C4-2B (cell line): ENCODE results near the gene SH2D3C.

Experiments used
- ZFX ChIP-seq: fragments of 450-650 bp; IDR thresholded peaks from 2 replicates; pipeline ENCODE4 v1.6.1; 2017
- TF ChIP-seq, protein P1 (sequence below): fragments of 450-650 bp; conservative IDR thresholded peaks from 2 replicates; pipeline ENCODE4 v1.5.1; 2017; ENCODE audit warnings: mild to moderate bottlenecking

DNA sequence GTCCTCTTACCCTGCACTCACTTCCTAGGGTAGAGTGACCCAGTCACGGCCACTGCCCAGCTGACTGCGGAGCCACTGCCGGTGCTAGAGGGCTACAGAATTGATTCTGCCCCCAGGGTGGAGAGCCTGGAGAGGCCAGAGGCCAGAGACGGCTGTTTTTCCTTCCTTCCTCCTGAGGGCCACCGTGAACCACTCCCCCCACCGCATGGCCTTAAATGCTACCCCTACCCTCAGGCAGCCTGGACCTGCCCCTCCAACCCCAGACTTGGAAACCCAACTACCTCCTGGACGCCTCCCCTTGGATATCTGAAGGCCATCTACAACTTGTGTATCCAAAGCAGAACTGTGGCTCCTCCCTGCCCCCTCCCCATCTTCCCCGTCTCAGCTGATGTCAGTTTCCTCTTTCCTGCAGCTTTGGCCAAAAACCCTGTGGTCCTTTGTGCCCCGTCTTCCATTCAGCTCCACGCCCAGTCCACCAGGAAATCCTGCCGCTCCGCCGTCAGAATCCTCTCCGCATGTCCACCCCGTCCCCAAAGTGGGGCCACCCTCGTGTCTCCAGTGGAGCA is 16.3 kb downstream of the SH2D3C start:
- TF ChIP-seq, protein P1, sequence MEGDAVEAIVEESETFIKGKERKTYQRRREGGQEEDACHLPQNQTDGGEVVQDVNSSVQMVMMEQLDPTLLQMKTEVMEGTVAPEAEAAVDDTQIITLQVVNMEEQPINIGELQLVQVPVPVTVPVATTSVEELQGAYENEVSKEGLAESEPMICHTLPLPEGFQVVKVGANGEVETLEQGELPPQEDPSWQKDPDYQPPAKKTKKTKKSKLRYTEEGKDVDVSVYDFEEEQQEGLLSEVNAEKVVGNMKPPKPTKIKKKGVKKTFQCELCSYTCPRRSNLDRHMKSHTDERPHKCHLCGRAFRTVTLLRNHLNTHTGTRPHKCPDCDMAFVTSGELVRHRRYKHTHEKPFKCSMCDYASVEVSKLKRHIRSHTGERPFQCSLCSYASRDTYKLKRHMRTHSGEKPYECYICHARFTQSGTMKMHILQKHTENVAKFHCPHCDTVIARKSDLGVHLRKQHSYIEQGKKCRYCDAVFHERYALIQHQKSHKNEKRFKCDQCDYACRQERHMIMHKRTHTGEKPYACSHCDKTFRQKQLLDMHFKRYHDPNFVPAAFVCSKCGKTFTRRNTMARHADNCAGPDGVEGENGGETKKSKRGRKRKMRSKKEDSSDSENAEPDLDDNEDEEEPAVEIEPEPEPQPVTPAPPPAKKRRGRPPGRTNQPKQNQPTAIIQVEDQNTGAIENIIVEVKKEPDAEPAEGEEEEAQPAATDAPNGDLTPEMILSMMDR, result no peak
- TF ChIP-seq ZFX, result no peak
